GM12878 (cell line): ENCODE data around the gene KLHL24. TPM values are rescaled to one million over a fixed set of nuclear protein-coding genes. Genes with fewer than 3 reads are reported as not detected.

Source experiments
- ATAC-seq: fragments of 200-7000 bp; cut with Tn5 transposase; 3 replicates; pipeline ENCODE4 v1.9.1; 2020; ENCODE audit warnings: mild to moderate bottlenecking, moderate library complexity
- BruUV-seq: library from RNA; stranded (reverse); fragments of 400-500 nt; replicated peaks from 2 replicates; lab custom pipeline; 2021; lab: Mats Ljungman, UMichigan
- CTCF ChIA-PET: fragments of 300-600 bp; sonication (Branson Sonifier 250); formaldehyde crosslinking; extraction: SDS; loops from one replicate; lab custom pipeline; 2021; ENCODE audit warnings: inconsistent platforms; lab: Yijun Ruan, JAX
- POLR2A ChIA-PET: fragments of 350-600 bp; formaldehyde crosslinking; extraction: SDS; loops from one replicate; lab custom pipeline; 2021; ENCODE audit warnings: inconsistent platforms; lab: Charles Lee
- RAD21 ChIA-PET: fragments of 300-600 bp; sonication (Branson Sonifier 250); formaldehyde crosslinking; loops from one replicate; lab custom pipeline; 2023; ENCODE audit warnings: antibody characterized with exemption; ENCODE audit not compliant: unreplicated experiment; lab: Charles Lee
- SMC1A ChIA-PET: fragments of 300-600 bp; sonication (Branson Sonifier 250); formaldehyde crosslinking; loops from one replicate; lab custom pipeline; 2023; ENCODE audit not compliant: unreplicated experiment, uncharacterized antibody; lab: Charles Lee
- DNase-seq: peaks from one replicate; pipeline ENCODE4 v3.0.0-alpha.2; 2011; ENCODE audit warnings: low read depth, low spot score
- FAIRE-seq: peaks from 3 replicates; lab custom pipeline; 2011; peaks lifted over from hg19 to GRCh38; lab: Jason Lieb, UNC
- H2AFZ ChIP-seq: 2 replicates; pipeline ENCODE4 v1.6.0; 2011; ENCODE audit warnings: low read depth, low read length, control low read depth; ENCODE audit not compliant: control insufficient read depth
- H3K27ac ChIP-seq: 2 replicates; pipeline ENCODE4 v1.5.1; 2011; ENCODE audit warnings: control low read depth; ENCODE audit not compliant: control insufficient read depth, insufficient read depth
- H3K27me3 ChIP-seq, 2 experiments: replicated peaks in 1 of 2; 2 replicates each; pipeline versions ENCODE4 v1.6.0 to v1.6.1; 2011; ENCODE audit warnings: low read length in 1 of 2; ENCODE audit not compliant: control insufficient read depth in 2 of 2, insufficient read depth in 2 of 2
- H3K36me3 ChIP-seq, 2 experiments: 2 replicates each; pipeline ENCODE4 v1.5.1; 2011; ENCODE audit warnings: low read length in 1 of 2; ENCODE audit not compliant: control insufficient read depth in 2 of 2, insufficient read depth in 2 of 2
- H3K4me1 ChIP-seq: 2 replicates; pipeline ENCODE4 v1.6.1; 2011; ENCODE audit warnings: mild to moderate bottlenecking, low read length, moderate library complexity, mixed read lengths; ENCODE audit not compliant: control insufficient read depth, insufficient read depth
- H3K4me2 ChIP-seq: 2 replicates; pipeline ENCODE4 v1.6.0; 2011; ENCODE audit warnings: control low read depth; ENCODE audit not compliant: control insufficient read depth, insufficient read depth
- H3K4me3 ChIP-seq: fragments of 200-600 bp; sonication (generic); 2 replicates; pipeline ENCODE4 v1.5.1; 2016
- H3K79me2 ChIP-seq: 2 replicates; pipeline ENCODE4 v1.6.0; 2011; ENCODE audit warnings: low read length; ENCODE audit not compliant: control insufficient read depth, insufficient read depth
- H3K9ac ChIP-seq: 2 replicates; pipeline ENCODE4 v1.8.0; 2011; ENCODE audit warnings: low read length, control low read depth, mixed read lengths; ENCODE audit not compliant: control insufficient read depth, insufficient read depth
- H3K9me3 ChIP-seq: replicated peaks from 3 replicates; pipeline ENCODE4 v1.5.1; 2011; ENCODE audit warnings: mild to moderate bottlenecking, low read length; ENCODE audit not compliant: control insufficient read depth, insufficient read depth
- H4K20me1 ChIP-seq: 2 replicates; pipeline ENCODE4 v1.6.0; 2011; ENCODE audit not compliant: control insufficient read depth, insufficient read depth
- CBX5 ChIP-seq: sonication (generic); IDR thresholded peaks from 2 replicates; pipeline ENCODE4 v1.6.1; 2016; ENCODE audit warnings: low read depth, moderate library complexity, mild to moderate bottlenecking, inconsistent platforms
- CEBPZ ChIP-seq: fragments of 150-350 bp; IDR thresholded peaks from 2 replicates; pipeline ENCODE4 v1.6.1; 2016; ENCODE audit warnings: low read depth, low read length
- HSF1 ChIP-seq: fragments of 150-350 bp; IDR thresholded peaks from 2 replicates; pipeline ENCODE4 v1.6.1; 2014; ENCODE audit warnings: mild to moderate bottlenecking, low read depth, low read length
- KLF5 ChIP-seq: fragments of 450-650 bp; IDR thresholded peaks from 2 replicates; pipeline ENCODE4 v1.6.1; 2014; ENCODE audit warnings: mild to moderate bottlenecking; ENCODE audit not compliant: partially characterized antibody
- NR2C1 ChIP-seq: fragments of 450-650 bp; IDR thresholded peaks from 2 replicates; pipeline ENCODE4 v1.6.1; 2017; ENCODE audit warnings: antibody characterized with exemption, mild to moderate bottlenecking, moderate library complexity
- RAD21 ChIP-seq: IDR thresholded peaks from 2 replicates; pipeline ENCODE4 v1.6.1; 2011; ENCODE audit warnings: mild to moderate bottlenecking, low read depth, low read length, moderate library complexity; ENCODE audit not compliant: insufficient read depth
- RUNX3 ChIP-seq: IDR thresholded peaks from 2 replicates; pipeline ENCODE4 v1.6.1; 2012; ENCODE audit warnings: low read length, inconsistent platforms
- YY1 ChIP-seq: IDR thresholded peaks from 2 replicates; pipeline ENCODE4 v1.6.1; 2011; ENCODE audit warnings: low read depth, mild to moderate bottlenecking, low read length
- WGBS: methylation state at CpG from one replicate; pipeline ENCODE4 v1.1.6; 2016; ENCODE audit warnings: low lambda C conversion rate; ENCODE audit not compliant: insufficient replicate concordance, insufficient coverage; ENCODE audit errors: missing lambda C conversion rate; 5-methylcytosine and 5-hydroxymethylcytosine counted together
- in situ Hi-C: fragments of 300-500 bp; cut with MboI; formaldehyde crosslinking; loops from 9 replicates; pipeline ENCODE4 v1.14.3; 2018; ENCODE audit warnings: mixed read lengths
- intact Hi-C: fragments of 100-400 bp; cut with micrococcal nuclease; formaldehyde crosslinking; loops from one replicate; pipeline ENCODE4 v1.14.2; 2022; ENCODE audit not compliant: unreplicated experiment
- polyA plus RNA-seq, 11 experiments: library from polyadenylated mRNA; depleted of rRNA in 4 of 11; unstranded in 6 of 11; stranded (reverse) in 5 of 11; fragments of >200 nt; fragmentation: Nextera tagmentation in 4 of 11; fragmentation: Illumina TruSeq in 1 of 11; extraction: Ambion mirVana in 4 of 11; extraction: Trizol in 1 of 11; gene quantifications; 1 replicate in 1 of 11; 2 replicates in 10 of 11; pipeline versions ENCODE4 v1.2.1 to v1.2.3, GENCODE V29; 2011 to 2016; ENCODE audit warnings: inconsistent platforms in 2 of 11, missing spikeins in 2 of 11, low read depth in 1 of 11
- total RNA-seq, 4 experiments: library from RNA; depleted of rRNA in 3 of 4; stranded (reverse); fragments of >200 nt in 3 of 4; fragmentation: Illumina TruSeq in 1 of 4; extraction: Trizol in 1 of 4; gene quantifications; 2 replicates each; pipeline versions ENCODE4 v1.2.1 to v1.2.3, GENCODE V29; 2013 to 2021
- TF ChIP-seq, protein P1 (sequence below): fragments of 450-650 bp; IDR thresholded peaks from 2 replicates; pipeline ENCODE4 v1.6.1; 2017; ENCODE audit warnings: mild to moderate bottlenecking, low read depth, inconsistent platforms; ENCODE audit not compliant: poor library complexity, severe bottlenecking

The KLHL24 gene
- total and polyA plus RNA-seq, 10 of the 15 experiments (the other 5 are each of a cell fraction or from before 2014, with no cell fraction given): 0.91 to 24.3 (median 5.3) TPM

GRCh38 chr3:183653209-183654064 lies 18.0 kb downstream of the KLHL24 start:
- DNase-seq (no peak), ATAC-seq (no peak), FAIRE-seq (no peak)
- H2AFZ ChIP-seq: no peak overlapping the region
- no peak overlapping the region for H3K4me2 ChIP-seq
- POLR2A ChIA-PET: interaction anchor here (0.6 kb wide), 2 partner anchors 12 to 682 kb away, joined by 3 to 8 read pairs; no protein-coding TSS in a partner anchor
- no peak overlapping the region for H3K27ac ChIP-seq
- intact Hi-C loops: no loop called here
- no peak overlapping the region for H3K9ac ChIP-seq
- RAD21 ChIA-PET: interaction anchor here (0.6 to 1.1 kb wide), 2 partner anchors 16 to 202 kb away, joined by 3 read pairs; no protein-coding TSS in a partner anchor
- H3K4me1 ChIP-seq: no peaks in the 10 kb centered on the region
- no peaks in the 10 kb centered on the region for H3K36me3 ChIP-seq
- H3K9me3 ChIP-seq: peaks cover 6% of the 10 kb centered on the region; the same call in 2 of the 3 replicates
- no peaks in the 10 kb centered on the region for H4K20me1 ChIP-seq
- in situ Hi-C loops: no loop called here
- SMC1A ChIA-PET: interaction anchor here (1.3 to 1.5 kb wide), 2 partner anchors 22 to 44 kb away, joined by 4 to 5 read pairs; partner anchors contain the start of gene YEATS2
- no TSS peak for BruUV-seq
- no peaks in the 10 kb centered on the region for H3K27me3 ChIP-seq
- H3K79me2 ChIP-seq: no peaks in the 10 kb centered on the region
- CTCF ChIA-PET: interaction anchor here (1.3 kb wide), 1 partner anchor 42 kb away, joined by 3 read pairs; no protein-coding TSS in a partner anchor
- H3K4me3 ChIP-seq: no peak overlapping the region
- 50% methylated on average over 6 of the region's 6 CpGs for WGBS
- peak; percentile 62 for TF ChIP-seq KLF5
- no peak for TF ChIP-seq HSF1
- no peak for TF ChIP-seq NR2C1
- TF ChIP-seq, protein P1, sequence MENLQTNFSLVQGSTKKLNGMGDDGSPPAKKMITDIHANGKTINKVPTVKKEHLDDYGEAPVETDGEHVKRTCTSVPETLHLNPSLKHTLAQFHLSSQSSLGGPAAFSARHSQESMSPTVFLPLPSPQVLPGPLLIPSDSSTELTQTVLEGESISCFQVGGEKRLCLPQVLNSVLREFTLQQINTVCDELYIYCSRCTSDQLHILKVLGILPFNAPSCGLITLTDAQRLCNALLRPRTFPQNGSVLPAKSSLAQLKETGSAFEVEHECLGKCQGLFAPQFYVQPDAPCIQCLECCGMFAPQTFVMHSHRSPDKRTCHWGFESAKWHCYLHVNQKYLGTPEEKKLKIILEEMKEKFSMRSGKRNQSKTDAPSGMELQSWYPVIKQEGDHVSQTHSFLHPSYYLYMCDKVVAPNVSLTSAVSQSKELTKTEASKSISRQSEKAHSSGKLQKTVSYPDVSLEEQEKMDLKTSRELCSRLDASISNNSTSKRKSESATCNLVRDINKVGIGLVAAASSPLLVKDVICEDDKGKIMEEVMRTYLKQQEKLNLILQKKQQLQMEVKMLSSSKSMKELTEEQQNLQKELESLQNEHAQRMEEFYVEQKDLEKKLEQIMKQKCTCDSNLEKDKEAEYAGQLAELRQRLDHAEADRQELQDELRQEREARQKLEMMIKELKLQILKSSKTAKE: peak; percentile 63
- TF ChIP-seq RUNX3: peak; percentile 18; the same call in 1 of the 2 replicates
- no peak for TF ChIP-seq RAD21
- TF ChIP-seq CEBPZ: peak; percentile 56; the same call in 1 of the 2 replicates
- TF ChIP-seq YY1: peak; percentile 16; the same call in 1 of the 2 replicates
- TF ChIP-seq CBX5: peak; percentile 95
